ENCODE measurements around the gene CLK3. TPM values are rescaled to one million over a fixed set of nuclear protein-coding genes. Genes with fewer than 3 reads are reported as not detected.
"Not testable (repeated sequence)": the region's sequence is repeated elsewhere in the genome, so short reads cannot be mapped to it uniquely, and the experiment has no call there.

CLK3 gene
- total and polyA plus RNA-seq, 2 donors = 53.2 to 90.8 TPM

- no peak overlapping the region for H3K4me3 ChIP-seq (ENCODE audit: low read length in 2 of 2)
- H3K27ac ChIP-seq (ENCODE audit: low read depth in 1 of 2, low read length in 1 of 2) = no peak overlapping the region
- H3K9me3 ChIP-seq (ENCODE audit: control insufficient read depth in 2 of 2, insufficient read depth in 1 of 2, low read length in 1 of 2) = no peaks in the 10 kb centered on the region
- no peaks in the 10 kb centered on the region for H3K27me3 ChIP-seq (ENCODE audit: control insufficient read depth in 2 of 2, insufficient read depth in 1 of 2, low read length in 1 of 2)
- 97% methylated on average over 5 of the region's 5 CpGs for WGBS
- peaks cover 10 to 18% of the 10 kb centered on the region in 2 donors for H3K4me1 ChIP-seq (ENCODE audit: control insufficient read depth in 2 of 2, insufficient read depth in 2 of 2, low read length in 2 of 2)
- H3K36me3 ChIP-seq (ENCODE audit: control insufficient read depth in 2 of 2, insufficient read depth in 2 of 2, low read length in 1 of 2) = peaks cover 20 to 36% of the 10 kb centered on the region in 2 donors
- no peak for DNase-seq (ENCODE audit: low read depth in 6 of 9, low spot score in 9 of 9)
Observed at GRCh38 chr15:74595271-74595670, 20.4 kb upstream of the CLK3 start.

- not testable (repeated sequence) for DNase-seq (ENCODE audit: low read depth in 6 of 9, low spot score in 9 of 9); H3K4me3 ChIP-seq (ENCODE audit: low read length in 2 of 2); H3K9me3 ChIP-seq (ENCODE audit: control insufficient read depth in 2 of 2, insufficient read depth in 1 of 2, low read length in 1 of 2); H3K27me3 ChIP-seq (ENCODE audit: control insufficient read depth in 2 of 2, insufficient read depth in 1 of 2, low read length in 1 of 2); H3K27ac ChIP-seq (ENCODE audit: low read depth in 1 of 2, low read length in 1 of 2)
- Histone ChIP-seq H3K36me3 (ENCODE audit: control insufficient read depth in 2 of 2, insufficient read depth in 2 of 2, low read length in 1 of 2) (peaks cover 20 to 25% of the 10 kb centered on the region in 2 donors), H3K4me1 (ENCODE audit: control insufficient read depth in 2 of 2, insufficient read depth in 2 of 2, low read length in 2 of 2) (peaks cover 10 to 18% of the 10 kb centered on the region in 2 donors)
- WGBS = 87% methylated on average over 10 of the region's 11 CpGs
Observed at GRCh38 chr15:74596736-74597135, 18.9 kb upstream of the CLK3 start.

GRCh38 chr15:74597146-74597705 lies 18.4 kb upstream of the CLK3 start:
- not testable (repeated sequence) for H3K4me3 ChIP-seq (ENCODE audit: low read length in 2 of 2); H3K27me3 ChIP-seq (ENCODE audit: control insufficient read depth in 2 of 2, insufficient read depth in 1 of 2, low read length in 1 of 2); DNase-seq (ENCODE audit: low read depth in 6 of 9, low spot score in 9 of 9); H3K27ac ChIP-seq (ENCODE audit: low read depth in 1 of 2, low read length in 1 of 2); H3K9me3 ChIP-seq (ENCODE audit: control insufficient read depth in 2 of 2, insufficient read depth in 1 of 2, low read length in 1 of 2)
- WGBS = 97% methylated on average over 16 of the region's 16 CpGs
- Histone ChIP-seq H3K36me3 (ENCODE audit: control insufficient read depth in 2 of 2, insufficient read depth in 2 of 2, low read length in 1 of 2) (peaks cover 16 to 20% of the 10 kb centered on the region in 2 donors), H3K4me1 (ENCODE audit: control insufficient read depth in 2 of 2, insufficient read depth in 2 of 2, low read length in 2 of 2) (peaks cover 10 to 18% of the 10 kb centered on the region in 2 donors)

GRCh38 chr15:74598126-74598842 lies 17.4 kb upstream of the CLK3 start:
- Histone ChIP-seq H3K27me3 (ENCODE audit: control insufficient read depth in 2 of 2, insufficient read depth in 1 of 2, low read length in 1 of 2) (no peaks in the 10 kb centered on the region), H3K36me3 (ENCODE audit: control insufficient read depth in 2 of 2, insufficient read depth in 2 of 2, low read length in 1 of 2) (peaks cover 7 to 10% of the 10 kb centered on the region in 2 donors), H3K4me3 (ENCODE audit: low read length in 2 of 2) (peak overlapping the region; percentile 80 to 83), H3K27ac (ENCODE audit: low read depth in 1 of 2, low read length in 1 of 2) (peak overlapping the region; percentile 88 to 90), H3K9me3 (ENCODE audit: control insufficient read depth in 2 of 2, insufficient read depth in 1 of 2, low read length in 1 of 2) (no peaks in the 10 kb centered on the region), H3K4me1 (ENCODE audit: control insufficient read depth in 2 of 2, insufficient read depth in 2 of 2, low read length in 2 of 2) (peaks cover 10 to 18% of the 10 kb centered on the region in 2 donors)
- peak in 8 of 9 donors; percentile 73 to 91 (median 82) for DNase-seq (ENCODE audit: low read depth in 6 of 9, low spot score in 9 of 9)
- WGBS = 1% methylated on average over 26 of the region's 26 CpGs

GRCh38 chr15:74599156-74599555 lies 16.5 kb upstream of the CLK3 start:
- WGBS = 93% methylated on average over 15 of the region's 15 CpGs
- H3K9me3 ChIP-seq (ENCODE audit: control insufficient read depth in 2 of 2, insufficient read depth in 1 of 2, low read length in 1 of 2) = no peaks in the 10 kb centered on the region
- DNase-seq (ENCODE audit: low read depth in 6 of 9, low spot score in 9 of 9) = no peak
- H3K4me3 ChIP-seq (ENCODE audit: low read length in 2 of 2) = peak overlapping the region; percentile 80 to 83
- peaks cover 0 to 6% of the 10 kb centered on the region in 2 donors for H3K36me3 ChIP-seq (ENCODE audit: control insufficient read depth in 2 of 2, insufficient read depth in 2 of 2, low read length in 1 of 2)
- H3K27me3 ChIP-seq (ENCODE audit: control insufficient read depth in 2 of 2, insufficient read depth in 1 of 2, low read length in 1 of 2) = no peaks in the 10 kb centered on the region
- peaks cover 10 to 18% of the 10 kb centered on the region in 2 donors for H3K4me1 ChIP-seq (ENCODE audit: control insufficient read depth in 2 of 2, insufficient read depth in 2 of 2, low read length in 2 of 2)
- H3K27ac ChIP-seq (ENCODE audit: low read depth in 1 of 2, low read length in 1 of 2) = no peak overlapping the region

GRCh38 chr15:74603026-74603788 lies 12.4 kb upstream of the CLK3 start:
- Histone ChIP-seq H3K27me3 (ENCODE audit: control insufficient read depth in 2 of 2, insufficient read depth in 1 of 2, low read length in 1 of 2) (no peaks in the 10 kb centered on the region), H3K9me3 (ENCODE audit: control insufficient read depth in 2 of 2, insufficient read depth in 1 of 2, low read length in 1 of 2) (no peaks in the 10 kb centered on the region), H3K27ac (ENCODE audit: low read depth in 1 of 2, low read length in 1 of 2) (no peak overlapping the region), H3K36me3 (ENCODE audit: control insufficient read depth in 2 of 2, insufficient read depth in 2 of 2, low read length in 1 of 2) (no peaks in the 10 kb centered on the region), H3K4me3 (ENCODE audit: low read length in 2 of 2) (no peak overlapping the region), H3K4me1 (ENCODE audit: control insufficient read depth in 2 of 2, insufficient read depth in 2 of 2, low read length in 2 of 2) (peaks cover 7 to 15% of the 10 kb centered on the region in 2 donors)
- WGBS = 98% methylated on average over 13 of the region's 13 CpGs
- no peak for DNase-seq (ENCODE audit: low read depth in 6 of 9, low spot score in 9 of 9)

GRCh38 chr15:74603789-74604705 lies 11.6 kb upstream of the CLK3 start:
- Histone ChIP-seq H3K4me3 (ENCODE audit: low read length in 2 of 2) (no peak overlapping the region), H3K27me3 (ENCODE audit: control insufficient read depth in 2 of 2, insufficient read depth in 1 of 2, low read length in 1 of 2) (peaks cover 0 to 2% of the 10 kb centered on the region in 2 donors), H3K4me1 (ENCODE audit: control insufficient read depth in 2 of 2, insufficient read depth in 2 of 2, low read length in 2 of 2) (peaks cover 2 to 6% of the 10 kb centered on the region in 2 donors), H3K27ac (ENCODE audit: low read depth in 1 of 2, low read length in 1 of 2) (no peak overlapping the region), H3K9me3 (ENCODE audit: control insufficient read depth in 2 of 2, insufficient read depth in 1 of 2, low read length in 1 of 2) (no peaks in the 10 kb centered on the region), H3K36me3 (ENCODE audit: control insufficient read depth in 2 of 2, insufficient read depth in 2 of 2, low read length in 1 of 2) (no peaks in the 10 kb centered on the region)
- DNase-seq (ENCODE audit: low read depth in 6 of 9, low spot score in 9 of 9) = no peak
- 94% methylated on average over 11 of the region's 11 CpGs for WGBS

GRCh38 chr15:74604983-74605794 lies 10.4 kb upstream of the CLK3 start:
- Histone ChIP-seq H3K4me3 (ENCODE audit: low read length in 2 of 2) (no peak overlapping the region), H3K27ac (ENCODE audit: low read depth in 1 of 2, low read length in 1 of 2) (no peak overlapping the region), H3K27me3 (ENCODE audit: control insufficient read depth in 2 of 2, insufficient read depth in 1 of 2, low read length in 1 of 2) (peaks cover 0 to 2% of the 10 kb centered on the region in 2 donors), H3K9me3 (ENCODE audit: control insufficient read depth in 2 of 2, insufficient read depth in 1 of 2, low read length in 1 of 2) (no peaks in the 10 kb centered on the region), H3K4me1 (ENCODE audit: control insufficient read depth in 2 of 2, insufficient read depth in 2 of 2, low read length in 2 of 2) (peaks cover 0 to 6% of the 10 kb centered on the region in 2 donors), H3K36me3 (ENCODE audit: control insufficient read depth in 2 of 2, insufficient read depth in 2 of 2, low read length in 1 of 2) (no peaks in the 10 kb centered on the region)
- no peak for DNase-seq (ENCODE audit: low read depth in 6 of 9, low spot score in 9 of 9)
- WGBS = 93% methylated on average over 12 of the region's 12 CpGs

All from thymus (tissue), 11 donors.